ENCODE measurements around the gene KLK12.

DNA sequence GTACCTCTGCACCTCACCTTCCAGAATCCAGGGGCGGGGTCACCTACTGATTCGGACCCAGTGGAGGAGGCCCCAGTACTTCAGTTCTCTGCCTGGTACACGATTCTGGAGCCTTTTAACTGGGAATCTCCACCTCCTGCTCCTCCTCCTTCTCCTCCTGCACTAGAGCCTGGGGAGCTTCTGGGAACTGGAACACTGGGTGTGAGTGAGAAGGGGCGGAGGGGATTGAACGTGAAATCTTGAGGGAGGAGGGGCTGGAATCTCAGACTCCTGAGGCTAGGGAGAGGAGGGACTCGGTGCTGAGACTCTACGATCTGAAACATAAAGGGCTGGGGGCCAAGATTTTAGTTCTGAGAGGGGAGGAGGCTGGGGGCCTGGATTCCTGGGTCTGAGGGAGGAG is 33.3 kb downstream of the KLK12 start, which contains the start of gene KLK8:
- TF ChIP-seq, protein P1, sequence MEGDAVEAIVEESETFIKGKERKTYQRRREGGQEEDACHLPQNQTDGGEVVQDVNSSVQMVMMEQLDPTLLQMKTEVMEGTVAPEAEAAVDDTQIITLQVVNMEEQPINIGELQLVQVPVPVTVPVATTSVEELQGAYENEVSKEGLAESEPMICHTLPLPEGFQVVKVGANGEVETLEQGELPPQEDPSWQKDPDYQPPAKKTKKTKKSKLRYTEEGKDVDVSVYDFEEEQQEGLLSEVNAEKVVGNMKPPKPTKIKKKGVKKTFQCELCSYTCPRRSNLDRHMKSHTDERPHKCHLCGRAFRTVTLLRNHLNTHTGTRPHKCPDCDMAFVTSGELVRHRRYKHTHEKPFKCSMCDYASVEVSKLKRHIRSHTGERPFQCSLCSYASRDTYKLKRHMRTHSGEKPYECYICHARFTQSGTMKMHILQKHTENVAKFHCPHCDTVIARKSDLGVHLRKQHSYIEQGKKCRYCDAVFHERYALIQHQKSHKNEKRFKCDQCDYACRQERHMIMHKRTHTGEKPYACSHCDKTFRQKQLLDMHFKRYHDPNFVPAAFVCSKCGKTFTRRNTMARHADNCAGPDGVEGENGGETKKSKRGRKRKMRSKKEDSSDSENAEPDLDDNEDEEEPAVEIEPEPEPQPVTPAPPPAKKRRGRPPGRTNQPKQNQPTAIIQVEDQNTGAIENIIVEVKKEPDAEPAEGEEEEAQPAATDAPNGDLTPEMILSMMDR (tag by site-specific recombination; IDR thresholded peaks at IDR 0.05), result no peak
- TF ChIP-seq ZNF704 (tag by site-specific recombination; IDR thresholded peaks at IDR 0.05) (no peak), ZNF501 (tag by site-specific recombination; IDR thresholded peaks at IDR 0.05) (no peak), ZNF138 (tag by site-specific recombination; IDR thresholded peaks at IDR 0.05; ENCODE audit: borderline replicate concordance) (no peak), ZNF792 (tag by site-specific recombination; IDR thresholded peaks at IDR 0.05) (no peak)
- TF ChIP-seq, protein P2, sequence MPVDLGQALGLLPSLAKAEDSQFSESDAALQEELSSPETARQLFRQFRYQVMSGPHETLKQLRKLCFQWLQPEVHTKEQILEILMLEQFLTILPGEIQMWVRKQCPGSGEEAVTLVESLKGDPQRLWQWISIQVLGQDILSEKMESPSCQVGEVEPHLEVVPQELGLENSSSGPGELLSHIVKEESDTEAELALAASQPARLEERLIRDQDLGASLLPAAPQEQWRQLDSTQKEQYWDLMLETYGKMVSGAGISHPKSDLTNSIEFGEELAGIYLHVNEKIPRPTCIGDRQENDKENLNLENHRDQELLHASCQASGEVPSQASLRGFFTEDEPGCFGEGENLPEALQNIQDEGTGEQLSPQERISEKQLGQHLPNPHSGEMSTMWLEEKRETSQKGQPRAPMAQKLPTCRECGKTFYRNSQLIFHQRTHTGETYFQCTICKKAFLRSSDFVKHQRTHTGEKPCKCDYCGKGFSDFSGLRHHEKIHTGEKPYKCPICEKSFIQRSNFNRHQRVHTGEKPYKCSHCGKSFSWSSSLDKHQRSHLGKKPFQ (tag by site-specific recombination; IDR thresholded peaks at IDR 0.05), result no peak
